Mononuclear cell (primary cell): ENCODE measurements around the gene BMP6. TPM values are rescaled to one million over a fixed set of nuclear protein-coding genes. Genes with fewer than 3 reads are reported as not detected.

Source experiments
- H3K27me3 ChIP-seq: 2 replicates; pipeline ENCODE4 v1.6.0; 2011; ENCODE audit warnings: low read length, control low read depth; ENCODE audit not compliant: insufficient read depth
- H3K4me1 ChIP-seq: 2 replicates; pipeline ENCODE4 v1.5.1; 2011; ENCODE audit warnings: mild to moderate bottlenecking, low read length, control low read depth; ENCODE audit not compliant: insufficient read depth
- H3K4me3 ChIP-seq: 2 replicates; pipeline ENCODE4 v1.5.1; 2011; ENCODE audit warnings: mild to moderate bottlenecking, low read length, moderate library complexity
- H3K9me3 ChIP-seq: 2 replicates; pipeline ENCODE4 v1.5.1; 2011; ENCODE audit warnings: low read depth, mild to moderate bottlenecking, control low read depth, low read length
- total RNA-seq: library from RNA; depleted of rRNA; stranded (reverse); fragments of >200 nt; gene quantifications from one replicate; pipeline ENCODE4 v1.2.3, GENCODE V29; 2012

BMP6 gene
- total RNA-seq, 1 donor = 7.7 TPM

DNA sequence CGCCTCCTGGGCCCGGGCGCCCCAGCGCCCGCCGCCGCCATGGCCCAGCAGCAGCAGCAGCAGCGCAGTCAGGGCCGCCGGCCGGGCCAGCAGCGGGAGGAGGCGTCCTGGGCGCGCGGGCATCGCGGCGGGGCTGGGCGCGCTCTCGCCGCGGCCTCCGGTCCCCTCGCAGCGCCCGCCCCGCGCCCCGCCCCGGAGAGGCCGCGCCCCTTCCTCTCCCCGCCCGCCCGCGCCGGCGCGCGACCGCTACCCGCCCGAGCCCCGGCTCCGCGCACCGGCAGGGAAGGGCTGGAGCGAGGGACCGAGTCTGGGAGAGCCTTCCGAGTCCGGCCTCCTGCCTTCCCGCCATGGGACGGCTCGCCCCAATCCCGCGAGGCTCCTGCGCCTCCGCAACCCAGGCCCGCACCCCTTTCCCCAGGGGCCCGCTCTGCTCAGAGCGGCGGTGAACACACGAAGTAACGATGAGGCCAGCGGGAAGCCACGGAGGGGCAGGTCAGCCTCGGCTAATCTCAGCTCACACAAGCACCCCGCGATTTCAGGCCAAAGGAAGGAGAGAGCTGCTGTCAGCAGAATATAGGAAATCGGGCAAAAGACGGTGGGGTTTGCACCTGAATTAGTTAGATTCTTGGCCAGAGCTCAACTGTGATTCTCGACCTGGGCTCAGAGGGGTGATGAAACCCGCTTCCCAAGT lies 184.9 kb downstream of the BMP6 start, which contains the start of gene TXNDC5:
TSS of gene TXNDC5 (minus strand) at position 135 of the 691 bp plus-strand sequence. CDS start at position 123, 12 bp downstream.
- Histone ChIP-seq H3K9me3 (no peaks in the 10 kb centered on the region), H3K27me3 (no peaks in the 10 kb centered on the region), H3K4me3 (peak within 1 kb of the TSS; percentile 49), H3K4me1 (peaks cover 16% of the 10 kb centered on the region)

DNA sequence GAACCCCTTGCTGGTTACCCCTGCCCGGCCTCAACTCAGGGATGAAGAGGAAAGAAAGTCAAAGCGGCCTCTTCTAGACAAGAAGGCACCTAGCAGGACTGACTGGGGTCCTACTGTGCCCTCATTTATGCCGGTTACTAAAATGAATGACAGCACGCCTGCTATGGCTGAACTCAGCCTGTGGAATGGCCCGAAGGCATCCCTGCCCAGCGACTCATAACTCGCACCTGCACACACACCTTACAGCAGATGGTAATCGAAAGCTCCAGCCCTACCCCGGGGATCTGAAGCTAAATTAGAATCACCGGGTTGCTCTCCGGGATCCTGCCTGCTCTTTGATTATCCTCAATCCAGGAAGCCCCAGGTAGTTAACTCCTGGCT lies 185.4 kb downstream of the BMP6 start:
- Histone ChIP-seq H3K4me3 (no peak overlapping the region), H3K4me1 (peaks cover 16% of the 10 kb centered on the region), H3K27me3 (no peaks in the 10 kb centered on the region)

DNA sequence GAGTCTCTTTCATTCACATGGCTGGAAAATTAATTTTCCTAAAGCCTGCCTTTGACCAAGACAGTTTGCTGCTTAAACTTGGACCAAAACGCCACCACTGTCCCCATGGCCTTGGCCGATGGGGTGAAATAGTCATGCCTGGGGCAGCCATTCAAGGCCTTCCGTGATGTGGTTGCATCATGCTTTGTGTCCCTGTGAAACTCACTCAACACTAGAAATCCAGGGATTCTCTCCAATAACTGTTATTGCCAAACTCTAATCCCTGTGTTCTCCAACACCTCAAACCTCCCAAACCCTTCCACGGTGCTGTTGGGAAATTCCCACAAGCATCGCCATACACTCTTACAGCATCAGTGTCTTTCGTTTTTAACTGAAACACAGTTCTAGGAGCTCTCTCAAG lies 186.1 kb downstream of the BMP6 start:
- no peak overlapping the region for H3K4me3 ChIP-seq
- H3K9me3 ChIP-seq = no peaks in the 10 kb centered on the region
- H3K27me3 ChIP-seq = no peaks in the 10 kb centered on the region
- H3K4me1 ChIP-seq = peaks cover 16% of the 10 kb centered on the region

More for the DNA sequence above, 185.4 kb downstream of the BMP6 start:
- no peaks in the 10 kb centered on the region for H3K9me3 ChIP-seq

DNA sequence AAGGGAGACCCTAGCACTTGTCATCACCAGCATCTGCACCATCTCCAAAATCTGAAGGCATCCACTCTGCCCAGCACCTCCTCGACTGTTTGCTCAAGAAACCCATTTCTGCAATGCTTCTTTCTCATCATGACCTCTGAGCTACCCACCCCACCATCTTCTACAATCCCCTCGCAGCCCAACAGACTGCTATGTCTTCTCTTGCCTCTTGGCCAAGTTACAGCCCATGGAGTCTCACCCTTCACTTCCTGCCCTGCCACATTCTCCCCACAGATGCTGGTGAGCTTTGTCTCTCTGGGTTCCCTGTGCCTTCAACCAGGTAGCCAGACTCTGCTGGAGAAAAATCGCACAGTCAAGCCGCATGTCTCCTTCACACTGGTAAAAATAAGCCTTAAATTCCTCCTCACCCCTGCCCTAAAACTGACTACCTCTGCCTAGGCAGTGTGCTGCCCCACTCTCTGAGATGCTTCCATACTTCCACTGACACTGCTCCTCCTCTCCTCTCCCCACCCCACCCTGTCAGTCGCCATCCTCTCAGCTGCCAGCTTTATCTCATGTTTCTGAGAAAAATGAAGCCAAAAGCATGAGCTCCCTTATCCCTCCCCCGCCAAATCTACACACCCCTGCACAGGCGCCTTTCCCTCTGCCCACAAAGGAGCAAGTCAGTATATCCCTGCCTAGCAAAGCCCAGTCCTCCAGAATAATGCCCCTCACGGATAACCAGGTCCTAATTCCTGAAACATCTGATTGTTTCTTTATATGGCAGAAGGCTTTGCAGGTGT lies 187.0 kb downstream of the BMP6 start:
- Histone ChIP-seq H3K4me1 (peaks cover 22% of the 10 kb centered on the region), H3K4me3 (no peak overlapping the region), H3K9me3 (no peaks in the 10 kb centered on the region), H3K27me3 (no peaks in the 10 kb centered on the region)

DNA sequence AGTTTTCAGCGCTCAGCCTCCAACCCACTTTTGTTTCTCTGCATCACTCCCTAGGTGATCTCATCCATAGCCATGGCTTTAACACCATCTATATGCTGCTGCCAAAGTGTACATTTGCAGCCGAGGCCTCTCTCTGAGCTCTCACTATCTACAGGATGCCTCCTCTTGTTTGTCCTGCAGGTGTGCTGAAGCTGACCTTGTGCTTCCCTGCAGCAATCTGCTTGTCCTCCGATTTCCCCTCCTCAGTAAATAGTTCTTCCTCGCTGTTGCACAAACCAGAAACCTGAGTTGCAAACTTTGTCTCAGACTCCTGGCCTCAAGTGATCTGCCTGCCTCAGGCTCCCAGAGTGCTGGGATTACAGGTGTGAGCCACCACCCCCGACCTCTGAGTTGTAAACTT lies 188.4 kb downstream of the BMP6 start:
- Histone ChIP-seq H3K4me1 (peaks cover 25% of the 10 kb centered on the region), H3K9me3 (no peaks in the 10 kb centered on the region), H3K27me3 (no peaks in the 10 kb centered on the region), H3K4me3 (no peak overlapping the region)

DNA sequence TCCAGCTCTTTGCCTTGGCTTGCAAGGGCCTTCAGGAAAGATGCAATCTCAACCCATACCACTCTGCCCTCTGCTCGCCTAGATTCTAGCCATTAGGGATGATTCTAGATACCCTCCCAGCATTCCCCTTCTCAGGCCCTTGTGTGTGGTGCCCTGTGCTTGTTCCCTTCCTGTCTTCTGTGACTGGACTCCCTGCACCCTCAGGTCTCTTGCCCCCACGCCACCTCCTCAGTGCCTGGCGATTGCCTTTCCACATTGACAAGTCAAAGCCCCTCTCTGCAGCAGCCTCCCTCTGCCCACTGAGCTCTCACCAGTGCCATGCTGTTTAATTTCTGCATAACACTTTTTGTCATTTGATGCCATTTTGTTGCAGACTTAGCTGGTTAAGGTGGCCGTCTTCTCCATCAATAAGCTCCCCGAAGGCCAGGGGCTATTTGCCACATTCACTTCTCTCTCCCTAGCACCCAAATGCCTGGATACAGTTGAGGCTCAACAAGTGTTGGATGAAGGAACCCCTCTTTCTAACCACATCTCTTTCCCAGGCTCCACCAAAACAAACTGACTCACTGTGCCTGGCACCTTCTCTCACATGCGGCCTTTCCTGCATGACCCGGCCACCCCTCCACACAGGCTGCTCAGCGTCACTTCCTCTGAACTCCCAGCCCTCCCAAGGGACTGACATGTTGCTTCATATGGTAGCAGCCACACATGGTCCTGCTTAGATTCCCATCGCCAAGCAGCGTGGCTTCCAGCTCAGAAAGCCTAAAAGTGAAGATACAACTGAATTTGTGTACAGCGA lies 189.3 kb downstream of the BMP6 start:
- Histone ChIP-seq H3K27me3 (no peaks in the 10 kb centered on the region), H3K9me3 (no peaks in the 10 kb centered on the region), H3K4me1 (peaks cover 19% of the 10 kb centered on the region), H3K4me3 (no peak overlapping the region)

DNA sequence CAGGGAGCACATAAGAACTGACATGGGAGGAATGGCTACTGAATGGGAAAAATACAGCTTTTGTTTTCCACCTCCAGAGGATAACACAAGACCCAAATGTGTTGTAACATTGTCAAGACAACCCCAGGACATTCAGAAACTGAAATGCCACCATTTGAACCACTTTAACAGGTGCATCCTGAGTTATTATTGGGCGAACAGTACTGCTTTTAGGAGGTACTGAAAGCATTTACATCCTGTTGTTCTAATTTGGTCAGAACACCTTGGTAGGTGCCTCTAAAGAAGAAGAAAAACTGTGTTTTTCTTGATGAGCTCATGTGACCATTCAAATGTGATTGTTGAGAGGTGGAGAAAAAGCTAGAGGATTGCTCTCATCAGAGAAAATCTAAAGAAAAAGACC lies 191.1 kb downstream of the BMP6 start:
- no peaks in the 10 kb centered on the region for H3K9me3 ChIP-seq
- no peak overlapping the region for H3K4me3 ChIP-seq
- H3K27me3 ChIP-seq = no peaks in the 10 kb centered on the region
- H3K4me1 ChIP-seq = peaks cover 13% of the 10 kb centered on the region

DNA sequence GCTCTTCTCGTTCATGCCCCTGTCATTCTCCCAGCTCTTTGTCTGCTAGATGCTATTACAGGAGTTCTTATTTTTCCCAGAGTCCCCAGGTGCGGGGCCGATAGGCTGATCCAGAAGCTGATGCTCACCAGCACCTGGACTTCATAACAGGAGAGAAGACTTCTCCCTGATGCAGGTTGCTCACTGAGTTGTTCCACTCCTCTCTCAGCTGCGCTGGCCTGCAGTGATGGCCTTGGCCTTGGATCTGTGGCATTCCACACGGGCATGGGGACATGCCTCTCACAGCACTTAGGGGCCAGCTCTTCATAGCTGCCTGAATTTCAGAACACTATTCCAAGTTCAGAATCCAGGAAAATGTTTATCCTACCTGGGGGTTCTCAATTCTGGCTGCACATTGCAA lies 191.8 kb downstream of the BMP6 start:
- H3K9me3 ChIP-seq = no peaks in the 10 kb centered on the region
- no peaks in the 10 kb centered on the region for H3K27me3 ChIP-seq
- H3K4me1 ChIP-seq = peaks cover 13% of the 10 kb centered on the region
- no peak overlapping the region for H3K4me3 ChIP-seq

DNA sequence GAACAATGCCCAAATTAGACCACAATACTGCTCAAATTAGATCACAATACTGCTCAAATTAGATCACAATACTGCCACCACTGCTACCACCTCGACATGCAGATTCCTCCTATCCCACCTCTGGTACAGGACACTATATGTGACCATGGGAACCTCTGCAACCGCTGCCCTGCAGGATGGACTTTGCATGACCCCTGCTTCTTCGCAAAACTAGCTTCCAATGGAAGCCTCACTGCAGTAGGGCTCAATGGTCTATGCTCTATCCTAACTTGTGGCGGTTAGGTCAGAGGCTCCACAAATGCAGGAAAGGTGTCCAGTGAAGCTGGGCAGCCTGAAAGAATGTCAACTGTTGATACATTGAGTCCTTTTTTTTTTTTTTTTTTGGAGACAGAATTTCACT lies 192.5 kb downstream of the BMP6 start:
- H3K4me1 ChIP-seq = peaks cover 13% of the 10 kb centered on the region

DNA sequence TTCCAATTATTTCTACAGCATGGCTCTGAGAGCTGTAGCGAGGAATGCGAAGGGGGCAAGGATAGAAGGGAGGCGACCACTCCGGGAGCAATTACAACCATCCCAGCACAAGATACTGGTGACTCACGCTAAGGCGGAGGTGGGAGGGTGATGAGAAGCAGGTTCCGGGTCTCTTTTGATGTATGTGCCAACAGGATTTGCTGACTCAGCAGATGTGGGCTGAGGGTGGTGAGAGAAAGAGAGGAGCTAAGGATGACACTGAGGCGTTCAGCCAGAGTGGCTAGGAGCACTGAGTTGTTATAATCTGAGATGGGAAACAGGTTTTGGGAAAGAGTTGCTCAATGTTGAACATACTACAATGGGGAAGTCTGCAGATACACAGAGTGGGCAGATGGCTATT lies 194.0 kb downstream of the BMP6 start:
- Histone ChIP-seq H3K4me1 (peaks cover 13% of the 10 kb centered on the region), H3K27me3 (peaks cover 2% of the 10 kb centered on the region)

More for the DNA sequence above, 192.5 kb downstream of the BMP6 start:
- no peaks in the 10 kb centered on the region for H3K27me3 ChIP-seq
- no peak overlapping the region for H3K4me3 ChIP-seq
- H3K9me3 ChIP-seq = no peaks in the 10 kb centered on the region

DNA sequence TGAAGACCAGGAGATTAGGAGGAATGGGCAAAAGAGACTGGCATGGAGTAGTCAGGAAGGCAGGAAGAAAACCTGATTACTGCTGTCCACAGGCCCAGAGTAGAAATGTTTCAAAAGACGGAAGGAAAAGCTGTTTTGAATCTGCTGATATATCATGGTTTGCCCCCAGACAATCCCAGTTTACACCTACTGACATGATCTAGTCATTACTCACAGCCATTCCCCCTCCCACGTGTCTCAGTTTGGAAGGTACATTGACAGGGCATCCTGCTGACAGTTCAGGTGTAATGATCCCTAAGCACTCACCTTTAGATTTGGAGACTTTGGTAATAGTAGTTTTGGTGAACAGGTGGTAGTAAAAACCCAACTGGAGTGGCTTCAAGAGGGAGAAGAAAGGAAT lies 194.5 kb downstream of the BMP6 start:
- Histone ChIP-seq H3K27me3 (peaks cover 4% of the 10 kb centered on the region), H3K4me1 (peaks cover 13% of the 10 kb centered on the region), H3K4me3 (no peak overlapping the region), H3K9me3 (peaks cover 7% of the 10 kb centered on the region)

More for the DNA sequence above, 194.0 kb downstream of the BMP6 start:
- Histone ChIP-seq H3K9me3 (peaks cover 4% of the 10 kb centered on the region), H3K4me3 (no peak overlapping the region)

DNA sequence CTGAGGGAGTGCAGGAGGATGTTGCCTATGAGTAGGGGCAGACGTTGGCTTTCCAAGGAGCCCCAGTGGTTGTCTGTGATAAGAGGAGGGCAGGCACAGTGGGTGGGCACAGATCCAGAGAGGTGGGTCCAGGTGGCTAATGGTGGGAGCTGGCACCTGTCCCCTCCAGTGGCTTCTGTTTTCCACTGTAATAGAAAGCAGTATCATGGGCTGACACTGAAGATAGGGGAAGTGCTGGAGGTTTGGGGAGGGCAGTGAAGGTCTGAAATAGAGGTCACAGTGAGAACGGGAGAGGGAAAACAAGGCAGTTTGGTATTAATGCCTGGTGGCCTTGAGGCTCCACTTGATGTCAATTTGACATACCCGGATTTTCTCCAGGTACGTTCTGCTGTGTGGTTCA lies 195.1 kb downstream of the BMP6 start:
- peaks cover 4% of the 10 kb centered on the region for H3K27me3 ChIP-seq
- H3K4me3 ChIP-seq = no peak overlapping the region
- H3K4me1 ChIP-seq = peaks cover 13% of the 10 kb centered on the region
- H3K9me3 ChIP-seq = peaks cover 7% of the 10 kb centered on the region

DNA sequence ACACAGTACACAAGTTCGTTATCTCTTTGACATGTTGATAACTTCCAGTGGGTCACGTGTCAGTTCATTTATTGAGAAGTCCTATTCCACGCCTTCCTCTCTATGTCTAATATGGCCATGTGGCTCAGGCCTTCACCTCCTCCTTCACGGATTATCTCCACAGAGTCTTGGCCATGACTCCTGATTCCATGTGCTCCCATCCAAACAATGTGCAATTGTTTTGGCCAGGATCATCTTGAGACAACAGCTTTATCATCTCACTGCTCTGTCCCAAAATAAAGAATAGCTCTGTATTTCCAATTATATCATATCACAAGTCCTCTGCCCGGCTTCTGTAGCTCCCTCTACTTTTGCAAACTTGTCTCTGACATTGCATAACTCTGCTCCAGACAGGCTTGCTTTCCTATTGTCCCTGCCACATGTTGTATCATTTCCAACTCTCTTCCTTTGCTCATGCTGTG lies 195.8 kb downstream of the BMP6 start:
- Histone ChIP-seq H3K4me3 (no peak overlapping the region), H3K4me1 (peaks cover 13% of the 10 kb centered on the region), H3K27me3 (peaks cover 4% of the 10 kb centered on the region), H3K9me3 (peaks cover 7% of the 10 kb centered on the region)

DNA sequence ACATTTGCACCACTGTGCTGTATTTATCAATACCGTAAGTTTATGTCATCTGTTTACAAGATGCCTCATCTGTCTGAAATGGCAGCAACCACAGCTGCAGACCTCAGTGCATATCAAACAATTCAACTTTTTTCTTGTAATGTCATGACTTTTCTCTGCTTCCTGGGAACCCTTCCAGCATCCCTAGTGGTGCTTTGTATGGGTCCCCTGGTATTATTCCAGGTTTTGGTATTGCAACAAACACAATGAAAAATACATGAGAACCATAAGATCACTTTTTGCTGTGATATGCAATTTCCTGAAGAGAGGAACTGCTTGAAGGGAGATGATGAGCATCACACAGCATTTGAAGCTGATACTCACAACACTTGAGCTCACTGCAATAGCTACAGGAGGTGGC lies 196.7 kb downstream of the BMP6 start:
- peaks cover 4% of the 10 kb centered on the region for H3K27me3 ChIP-seq
- no peak overlapping the region for H3K4me3 ChIP-seq
- H3K4me1 ChIP-seq = peaks cover 10% of the 10 kb centered on the region
- peaks cover 7% of the 10 kb centered on the region for H3K9me3 ChIP-seq

DNA sequence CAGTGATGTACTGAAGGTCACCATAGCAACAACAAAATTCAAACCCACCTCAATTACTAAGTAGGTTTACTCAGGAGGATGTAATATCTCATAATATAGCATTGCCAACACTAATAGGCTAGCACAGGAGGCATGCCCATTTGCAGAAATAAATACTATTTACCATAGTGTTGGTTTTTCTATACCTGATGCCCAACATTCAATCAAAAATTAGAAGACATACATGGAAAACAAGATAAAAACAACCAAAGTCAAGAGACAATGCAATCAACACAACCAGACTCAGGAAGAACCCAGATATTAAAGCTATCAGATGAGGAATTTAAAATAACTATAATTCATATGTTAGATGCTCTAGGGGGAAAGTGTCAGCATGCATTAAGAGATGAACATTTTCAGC lies 199.0 kb downstream of the BMP6 start:
- peaks cover 7% of the 10 kb centered on the region for H3K9me3 ChIP-seq
- H3K4me1 ChIP-seq = no peaks in the 10 kb centered on the region
- peaks cover 4% of the 10 kb centered on the region for H3K27me3 ChIP-seq
- no peak overlapping the region for H3K4me3 ChIP-seq
